GM23338 (cell line): ENCODE measurements around the gene CHCHD6. TPM values are rescaled to one million over a fixed set of nuclear protein-coding genes. Genes with fewer than 3 reads are reported as not detected.

Source experiments
- ATAC-seq: fragments of 200-7000 bp; cut with Tn5 transposase; 3 replicates; pipeline ENCODE4 v1.9.1; 2020
- DNase-seq: peaks from one replicate; pipeline ENCODE4 v3.0.0-alpha.2; 2015; ENCODE audit warnings: low spot score
- H2AFZ ChIP-seq: fragments of 200-600 bp; sonication (generic); 2 replicates; pipeline ENCODE4 v1.8.0; 2016; ENCODE audit warnings: antibody characterized with exemption, mild to moderate bottlenecking, moderate library complexity
- H3F3A ChIP-seq: fragments of 200-600 bp; sonication (generic); replicated peaks from 2 replicates; pipeline ENCODE4 v1.8.0; 2017; ENCODE audit warnings: antibody characterized with exemption, mixed run types, low read depth
- H3K27ac ChIP-seq: fragments of 200-600 bp; sonication (generic); 2 replicates; pipeline ENCODE4 v1.6.1; 2016; ENCODE audit warnings: low read depth
- H3K27me3 ChIP-seq: fragments of 200-600 bp; sonication (generic); 2 replicates; pipeline ENCODE4 v1.8.0; 2016; ENCODE audit warnings: mild to moderate bottlenecking, mixed run types, moderate library complexity; ENCODE audit not compliant: insufficient read depth
- H3K36me3 ChIP-seq: fragments of 200-600 bp; sonication (generic); 2 replicates; pipeline ENCODE4 v1.8.0; 2016; ENCODE audit warnings: mild to moderate bottlenecking; ENCODE audit not compliant: insufficient read depth
- H3K4me1 ChIP-seq: fragments of 200-600 bp; sonication (generic); 2 replicates; pipeline ENCODE4 v1.8.0; 2016; ENCODE audit warnings: mild to moderate bottlenecking, moderate library complexity; ENCODE audit not compliant: insufficient read depth
- H3K4me2 ChIP-seq: fragments of 200-600 bp; sonication (generic); 2 replicates; pipeline ENCODE4 v1.7.1; 2017; ENCODE audit warnings: mixed run types
- H3K4me3 ChIP-seq: fragments of 200-600 bp; sonication (generic); 2 replicates; pipeline ENCODE4 v1.6.1; 2016; ENCODE audit warnings: mixed run types
- H3K79me2 ChIP-seq: fragments of 200-600 bp; sonication (generic); replicated peaks from 2 replicates; pipeline ENCODE4 v1.8.0; 2017; ENCODE audit warnings: mild to moderate bottlenecking; ENCODE audit not compliant: insufficient read depth
- H3K9me2 ChIP-seq: fragments of 200-600 bp; sonication (generic); 2 replicates; pipeline ENCODE4 v1.8.0; 2017; ENCODE audit not compliant: insufficient read depth
- H4K20me1 ChIP-seq: fragments of 200-600 bp; sonication (generic); replicated peaks from 2 replicates; pipeline ENCODE4 v1.8.0; 2017; ENCODE audit warnings: mild to moderate bottlenecking; ENCODE audit not compliant: insufficient read depth
- H3K27ac Mint-ChIP-seq: 2 replicates; pipeline ENCODE4 v1.8.0; 2020; ENCODE audit warnings: inconsistent platforms, mild to moderate bottlenecking, moderate library complexity, mixed read lengths
- H3K27me3 Mint-ChIP-seq: 3 replicates; pipeline ENCODE4 v1.8.0; 2022; ENCODE audit warnings: low read depth, mild to moderate bottlenecking, moderate library complexity, mixed read lengths, inconsistent platforms; ENCODE audit not compliant: insufficient read depth, poor library complexity
- H3K36me3 Mint-ChIP-seq: 3 replicates; pipeline ENCODE4 v1.8.0; 2021; ENCODE audit warnings: low read depth, mild to moderate bottlenecking, inconsistent platforms, moderate library complexity, mixed read lengths
- H3K4me1 Mint-ChIP-seq: 3 replicates; pipeline ENCODE4 v1.8.0; 2020; ENCODE audit warnings: mild to moderate bottlenecking, inconsistent platforms, mixed read lengths
- H3K4me3 Mint-ChIP-seq: 3 replicates; pipeline ENCODE4 v1.8.0; 2021; ENCODE audit warnings: moderate library complexity, mild to moderate bottlenecking, inconsistent platforms, mixed read lengths
- H3K9me3 Mint-ChIP-seq: 3 replicates; pipeline ENCODE4 v1.8.0; 2020; ENCODE audit warnings: moderate library complexity, mild to moderate bottlenecking, inconsistent platforms, mixed read lengths
- CREB1 ChIP-seq: fragments of 250-450 bp; sonication (Bioruptor Pico); IDR thresholded peaks from 2 replicates; pipeline ENCODE4 v1.5.0; 2020; ENCODE audit warnings: low read depth, mild to moderate bottlenecking, moderate library complexity
- ETS1 ChIP-seq: IDR thresholded peaks from 2 replicates; pipeline ENCODE4 v1.6.1; 2016; ENCODE audit warnings: antibody characterized with exemption
- EZH2 ChIP-seq: fragments of 200-600 bp; sonication (generic); IDR thresholded peaks from one replicate; pipeline ENCODE4 v1.8.0; 2017; ENCODE audit warnings: antibody characterized with exemption, mild to moderate bottlenecking, low read depth; ENCODE audit not compliant: unreplicated experiment
- EZH2phosphoT487 ChIP-seq: fragments of 200-600 bp; sonication (generic); IDR thresholded peaks from one replicate; pipeline ENCODE4 v1.8.1; 2018; ENCODE audit warnings: antibody characterized with exemption; ENCODE audit not compliant: unreplicated experiment
- JUNB ChIP-seq: IDR thresholded peaks from one replicate; pipeline ENCODE4 v1.6.1; 2016; ENCODE audit warnings: antibody characterized with exemption; ENCODE audit not compliant: unreplicated experiment
- NANOG ChIP-seq: IDR thresholded peaks from 2 replicates; pipeline ENCODE4 v1.6.1; 2016; ENCODE audit warnings: antibody characterized with exemption, borderline replicate concordance
- POLR2AphosphoS5 ChIP-seq: IDR thresholded peaks from 2 replicates; pipeline ENCODE4 v1.6.1; 2016; ENCODE audit warnings: antibody characterized with exemption, low read depth
- STAT1 ChIP-seq: IDR thresholded peaks from one replicate; pipeline ENCODE4 v1.6.1; 2016; ENCODE audit warnings: antibody characterized with exemption; ENCODE audit not compliant: unreplicated experiment
- ZNF114 ChIP-seq: fragments of 250-450 bp; sonication (Bioruptor Pico); IDR thresholded peaks from 2 replicates; pipeline ENCODE4 v1.5.0; 2020; ENCODE audit warnings: mild to moderate bottlenecking, moderate library complexity
- ZNF331 ChIP-seq: fragments of 250-450 bp; sonication (Bioruptor Pico); IDR thresholded peaks from 2 replicates; pipeline ENCODE4 v1.5.0; 2020; ENCODE audit warnings: low read depth, mild to moderate bottlenecking, moderate library complexity
- ZNF462 ChIP-seq: fragments of 250-450 bp; sonication (Bioruptor Pico); IDR thresholded peaks from 2 replicates; pipeline ENCODE4 v1.5.0; 2020; ENCODE audit warnings: mild to moderate bottlenecking, moderate library complexity
- polyA plus RNA-seq: library from polyadenylated mRNA; unstranded; fragments of >200 nt; fragmentation: Nextera tagmentation; extraction: Ambion mirVana; gene quantifications from 2 replicates; pipeline ENCODE4 v1.2.1, GENCODE V29; 2016
- total RNA-seq: library from RNA; depleted of rRNA; stranded (reverse); fragments of >200 nt; shearing (Covaris generic); gene quantifications from 2 replicates; pipeline ENCODE4 v1.2.3, GENCODE V29; 2014
- TF ChIP-seq, protein P1 (sequence below): IDR thresholded peaks from one replicate; pipeline ENCODE4 v1.6.1; 2018; ENCODE audit warnings: antibody characterized with exemption; ENCODE audit not compliant: unreplicated experiment

The CHCHD6 gene
- total and polyA plus RNA-seq, 2 experiments from 2014 or later = 28.8 to 43.0 TPM

GRCh38 chr3:127008236-127008635 is 304.2 kb downstream of the CHCHD6 start:
- Histone ChIP-seq H3K27me3 (no peaks in the 10 kb centered on the region), H3K9me2 (no peaks in the 10 kb centered on the region), H3K79me2 (no peaks in the 10 kb centered on the region), H4K20me1 (no peaks in the 10 kb centered on the region; the same call in 1 of the 2 replicates), H3K4me2 (no peak overlapping the region), H3K36me3 (no peaks in the 10 kb centered on the region), H3K4me3 (no peak overlapping the region), H3K27ac (no peak overlapping the region), H2AFZ (no peak overlapping the region), H3K4me1 (no peaks in the 10 kb centered on the region), H3F3A (no peaks in the 10 kb centered on the region)
- no peak for ATAC-seq
- Mint-ChIP-seq H3K4me1 (peaks cover 8% of the 10 kb centered on the region; the same call in 2 of the 3 replicates), H3K4me3 (no peak overlapping the region), H3K9me3 (no peaks in the 10 kb centered on the region; the same call in 2 of the 3 replicates), H3K27ac (no peak overlapping the region), H3K36me3 (peaks cover 12% of the 10 kb centered on the region), H3K27me3 (peaks cover 5% of the 10 kb centered on the region)
- DNase-seq = no peak
- TF ChIP-seq POLR2AphosphoS5 = no peak
- TF ChIP-seq ZNF462 (CRISPR knock-in tag) = no peak
- no peak for TF ChIP-seq ZNF331 (CRISPR knock-in tag)
- no peak for TF ChIP-seq STAT1
- no peak for TF ChIP-seq CREB1 (CRISPR knock-in tag)
- TF ChIP-seq, protein P1, sequence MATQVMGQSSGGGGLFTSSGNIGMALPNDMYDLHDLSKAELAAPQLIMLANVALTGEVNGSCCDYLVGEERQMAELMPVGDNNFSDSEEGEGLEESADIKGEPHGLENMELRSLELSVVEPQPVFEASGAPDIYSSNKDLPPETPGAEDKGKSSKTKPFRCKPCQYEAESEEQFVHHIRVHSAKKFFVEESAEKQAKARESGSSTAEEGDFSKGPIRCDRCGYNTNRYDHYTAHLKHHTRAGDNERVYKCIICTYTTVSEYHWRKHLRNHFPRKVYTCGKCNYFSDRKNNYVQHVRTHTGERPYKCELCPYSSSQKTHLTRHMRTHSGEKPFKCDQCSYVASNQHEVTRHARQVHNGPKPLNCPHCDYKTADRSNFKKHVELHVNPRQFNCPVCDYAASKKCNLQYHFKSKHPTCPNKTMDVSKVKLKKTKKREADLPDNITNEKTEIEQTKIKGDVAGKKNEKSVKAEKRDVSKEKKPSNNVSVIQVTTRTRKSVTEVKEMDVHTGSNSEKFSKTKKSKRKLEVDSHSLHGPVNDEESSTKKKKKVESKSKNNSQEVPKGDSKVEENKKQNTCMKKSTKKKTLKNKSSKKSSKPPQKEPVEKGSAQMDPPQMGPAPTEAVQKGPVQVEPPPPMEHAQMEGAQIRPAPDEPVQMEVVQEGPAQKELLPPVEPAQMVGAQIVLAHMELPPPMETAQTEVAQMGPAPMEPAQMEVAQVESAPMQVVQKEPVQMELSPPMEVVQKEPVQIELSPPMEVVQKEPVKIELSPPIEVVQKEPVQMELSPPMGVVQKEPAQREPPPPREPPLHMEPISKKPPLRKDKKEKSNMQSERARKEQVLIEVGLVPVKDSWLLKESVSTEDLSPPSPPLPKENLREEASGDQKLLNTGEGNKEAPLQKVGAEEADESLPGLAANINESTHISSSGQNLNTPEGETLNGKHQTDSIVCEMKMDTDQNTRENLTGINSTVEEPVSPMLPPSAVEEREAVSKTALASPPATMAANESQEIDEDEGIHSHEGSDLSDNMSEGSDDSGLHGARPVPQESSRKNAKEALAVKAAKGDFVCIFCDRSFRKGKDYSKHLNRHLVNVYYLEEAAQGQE = no peak
- no peak for TF ChIP-seq NANOG
- no peak for TF ChIP-seq ETS1
- TF ChIP-seq EZH2 = no peak
- TF ChIP-seq JUNB = no peak
- no peak for TF ChIP-seq EZH2phosphoT487
- no peak for TF ChIP-seq ZNF114 (CRISPR knock-in tag)
